Cerebellar cortex (tissue), 1 donor: ENCODE results near the gene NRXN3.

Source experiments
- DNase-seq: peaks from one replicate; pipeline ENCODE4 v3.0.0-alpha.2; 2015; ENCODE audit warnings: low spot score

Gene NRXN3

DNA sequence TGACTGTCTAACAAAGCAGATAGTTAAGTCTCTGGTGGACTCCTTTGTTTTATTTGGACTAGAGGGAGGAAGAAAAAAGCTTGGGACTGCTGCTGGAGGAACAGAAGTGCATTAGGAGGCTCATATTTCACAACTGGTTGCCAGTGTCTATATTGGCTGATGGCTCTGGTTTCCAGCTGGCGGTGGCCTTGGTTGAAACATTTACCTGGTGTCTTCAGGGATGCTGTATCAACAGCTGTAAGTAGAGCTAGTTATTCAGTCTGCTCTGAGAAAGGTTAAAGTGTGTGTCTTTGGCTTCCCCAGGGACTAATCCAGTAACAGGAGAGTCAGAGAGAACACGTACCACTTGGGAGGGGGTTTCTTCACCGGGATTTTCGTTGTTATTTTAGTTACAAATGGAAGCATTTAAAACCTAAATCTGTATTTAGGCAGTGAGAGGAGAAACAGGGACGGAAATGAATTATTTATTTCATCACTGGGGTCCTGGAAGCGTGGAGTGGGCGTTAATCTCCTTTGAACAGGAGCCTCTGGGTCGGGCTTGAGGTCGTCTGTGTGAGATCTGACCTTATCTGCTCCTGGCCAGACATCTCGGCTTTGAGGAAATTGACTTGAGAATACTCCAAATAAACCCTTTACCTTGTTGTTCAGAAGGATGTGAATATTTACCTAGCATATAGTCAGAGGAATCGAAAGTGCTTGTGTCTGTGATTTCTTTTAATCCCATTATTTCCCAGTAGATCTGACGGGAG, 149.9 kb downstream of the NRXN3 start:
- DNase-seq: no peak

DNA sequence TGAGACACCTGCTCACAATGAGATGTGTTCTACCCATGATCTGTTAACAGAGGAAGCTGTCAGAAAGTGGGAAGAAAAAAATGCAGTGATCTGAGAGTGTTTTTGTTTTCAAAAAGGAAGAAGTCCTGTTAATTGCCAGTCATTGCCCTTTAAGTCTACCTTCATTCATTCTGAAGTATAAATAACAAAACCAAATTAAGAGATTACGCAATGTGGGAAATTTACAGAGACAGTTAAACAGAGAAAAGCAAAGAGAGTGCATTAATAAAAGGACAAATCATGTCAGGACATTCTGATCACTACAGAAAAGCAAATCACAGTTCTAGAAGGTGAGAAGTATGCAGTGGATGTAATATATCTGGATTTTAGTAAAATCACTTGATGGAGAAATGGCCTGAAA, 154.2 kb downstream of the NRXN3 start:
- no peak for DNase-seq

- no peak for DNase-seq
These were observed 155.7 kb downstream of the NRXN3 start for GRCh38 chr14:78325911-78326310.

GRCh38 chr14:78327426-78328221, 157.5 kb downstream of the NRXN3 start:
- no peak for DNase-seq

DNA sequence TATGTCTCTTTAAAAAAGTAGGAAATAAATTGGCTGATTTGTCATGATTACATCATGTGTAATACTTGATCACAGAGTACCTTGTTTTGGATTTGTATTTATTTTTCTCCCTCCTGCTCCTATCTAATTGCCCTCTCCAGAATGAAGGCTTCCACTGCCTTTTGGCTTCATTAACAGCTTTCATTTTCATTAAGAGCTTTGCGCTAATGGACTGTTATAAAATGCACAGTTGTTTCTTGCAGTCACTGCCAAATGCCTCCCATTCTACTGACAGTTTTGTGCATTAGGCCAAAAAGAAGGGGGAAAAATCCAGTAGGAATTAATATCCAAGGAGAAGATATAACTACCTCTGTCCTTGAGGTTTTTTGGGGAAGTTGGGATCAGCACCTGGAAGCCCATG, 159.2 kb downstream of the NRXN3 start:
- no peak for DNase-seq

GRCh38 chr14:78335531-78335930, 165.4 kb downstream of the NRXN3 start:
- DNase-seq: no peak

GRCh38 chr14:78340250-78340649, 170.1 kb downstream of the NRXN3 start:
- no peak for DNase-seq

- no peak for DNase-seq
These were observed 171.7 kb downstream of the NRXN3 start for GRCh38 chr14:78341827-78342389.

DNA sequence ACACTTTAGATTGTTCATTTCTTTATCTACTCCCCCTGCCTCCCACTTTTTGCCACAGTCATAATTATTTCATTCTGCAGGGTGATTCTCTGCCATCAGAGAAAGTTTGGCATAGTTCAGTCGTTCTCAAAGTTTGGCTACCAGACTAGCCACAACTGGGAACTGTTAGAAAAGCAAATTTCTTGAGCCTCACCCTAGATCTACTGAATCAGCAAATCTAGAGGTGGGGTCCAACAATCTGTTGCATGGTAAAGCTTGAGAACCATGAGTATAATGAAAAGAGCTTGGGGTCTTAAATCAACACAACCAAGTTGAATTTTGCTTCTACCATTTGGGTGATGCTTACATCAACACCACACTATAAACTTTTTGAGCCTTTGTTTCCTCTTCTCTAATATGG, 172.7 kb downstream of the NRXN3 start:
- DNase-seq: no peak

DNA sequence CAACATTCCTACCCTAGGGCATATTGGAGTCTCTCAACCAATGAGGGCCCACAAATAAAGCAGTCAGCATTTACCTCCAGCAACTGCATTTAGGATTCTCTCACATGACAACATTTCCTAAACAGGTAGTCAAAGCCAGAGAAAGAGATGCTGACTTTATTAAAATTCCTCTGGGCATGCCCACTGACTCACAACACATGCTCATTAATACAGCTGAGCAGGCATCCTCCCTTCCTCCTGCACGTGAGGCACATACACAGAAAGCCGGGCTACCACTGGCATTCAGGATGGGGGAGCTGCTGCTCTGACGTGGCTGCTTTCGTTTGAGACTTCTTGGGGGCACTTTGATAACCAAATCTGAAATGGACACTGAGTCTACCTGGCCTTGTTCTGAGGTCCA, 174.1 kb downstream of the NRXN3 start:
- no peak for DNase-seq

GRCh38 chr14:78345131-78345744, 175.1 kb downstream of the NRXN3 start:
- no peak for DNase-seq

DNA sequence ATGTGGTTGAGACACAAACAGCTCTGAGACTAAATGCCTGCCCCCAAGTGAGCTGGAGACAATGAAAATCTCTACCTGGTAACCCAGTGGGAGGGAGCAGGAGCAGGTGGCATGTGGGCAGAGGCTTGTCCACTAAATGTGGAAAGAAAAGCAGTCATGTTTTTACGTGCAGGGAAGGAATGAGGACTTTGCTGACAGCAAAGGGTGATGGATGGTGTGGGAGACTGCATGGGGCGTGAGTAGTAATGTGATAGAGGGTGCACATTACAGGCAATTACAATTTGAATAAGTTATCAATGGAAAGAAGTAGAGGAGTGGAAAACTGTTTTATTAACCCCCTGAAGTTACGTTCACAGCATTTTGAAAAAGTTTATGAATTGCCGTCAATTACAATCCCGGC, 176.6 kb downstream of the NRXN3 start:
- DNase-seq: no peak

GRCh38 chr14:78355109-78355508, 184.9 kb downstream of the NRXN3 start:
- no peak for DNase-seq

DNA sequence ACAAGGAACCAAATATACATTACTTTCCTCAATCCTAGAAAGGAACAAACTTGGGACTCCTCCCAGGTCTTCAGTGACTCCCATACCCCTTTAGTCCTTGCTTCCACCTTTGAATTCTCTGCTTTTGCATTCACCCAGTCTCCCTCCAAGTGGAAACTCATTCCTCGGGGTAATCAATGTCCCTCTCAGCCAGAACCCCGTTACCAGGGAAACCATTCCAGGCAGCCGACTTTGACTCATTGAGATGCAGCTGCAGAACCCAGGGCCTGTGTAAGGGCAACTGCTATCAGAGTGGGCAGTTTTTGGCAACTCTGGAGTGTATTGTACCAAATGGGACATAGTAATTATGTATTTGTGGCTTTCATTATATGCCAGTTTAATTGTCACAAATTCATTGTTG, 186.2 kb downstream of the NRXN3 start:
- no peak for DNase-seq

DNA sequence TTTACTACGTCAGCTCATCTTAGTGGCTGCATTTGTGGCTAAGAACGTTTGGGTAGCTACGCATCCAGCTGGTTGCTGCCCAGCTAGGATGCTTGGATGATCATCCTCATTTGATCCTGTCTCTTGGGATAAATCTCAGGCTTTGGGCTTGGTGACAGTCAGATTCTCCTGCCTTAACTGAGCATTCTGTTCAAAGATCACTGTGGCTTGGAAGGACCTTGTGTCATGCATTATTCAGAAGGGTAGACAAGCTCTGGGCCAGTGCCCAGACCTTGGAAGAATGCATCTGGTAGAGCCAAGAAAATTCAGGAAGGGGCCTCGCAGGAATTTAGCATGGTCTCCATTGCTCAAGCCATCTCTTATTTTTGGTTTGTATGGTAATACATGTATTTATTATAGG, 188.4 kb downstream of the NRXN3 start:
- peak; percentile 8 for DNase-seq

DNA sequence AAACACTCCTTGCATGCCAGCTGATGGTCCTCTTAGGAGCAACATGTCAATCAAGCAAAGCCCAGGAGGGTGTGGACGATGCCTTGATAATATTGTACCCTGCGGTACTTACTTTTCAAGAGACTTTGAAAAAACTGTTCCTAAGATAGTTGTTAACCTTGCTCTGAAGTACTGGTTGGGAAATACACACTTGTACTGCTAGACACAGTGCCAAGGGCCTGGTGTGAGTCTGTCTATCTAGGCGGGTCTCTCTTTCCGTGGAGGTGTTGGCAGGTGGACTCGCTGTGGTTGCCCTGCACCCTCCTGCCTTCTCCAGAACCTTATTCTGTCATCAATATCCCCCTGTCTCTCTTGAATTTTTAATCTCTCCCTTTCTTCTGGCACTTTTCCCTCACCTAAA, 189.4 kb downstream of the NRXN3 start:
- DNase-seq: no peak

GRCh38 chr14:78363008-78363407, 192.8 kb downstream of the NRXN3 start:
- DNase-seq: no peak

GRCh38 chr14:78367355-78367754, 197.2 kb downstream of the NRXN3 start:
- DNase-seq: no peak

GRCh38 chr14:78383060-78383459, 212.9 kb downstream of the NRXN3 start:
- no peak for DNase-seq

DNA sequence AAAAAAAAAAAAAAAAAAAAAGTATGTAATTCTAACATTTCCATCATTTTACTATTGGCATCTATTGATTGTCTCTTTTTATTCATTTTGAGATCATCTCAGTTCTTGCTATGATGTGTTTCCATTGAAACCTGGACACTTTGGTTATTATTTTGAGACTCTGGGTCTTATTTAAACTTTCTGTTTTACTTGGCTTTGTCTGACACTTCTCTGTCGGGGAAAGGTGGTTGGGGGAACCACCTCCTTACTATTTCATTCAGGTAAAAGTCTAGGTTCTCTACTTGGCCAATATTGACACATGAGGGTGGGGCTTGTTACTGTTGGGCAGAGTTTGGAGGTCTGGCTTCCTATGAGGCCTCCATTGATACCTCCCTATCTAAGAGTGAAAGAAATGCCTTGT, 228.0 kb downstream of the NRXN3 start:
- DNase-seq: no peak

- DNase-seq: no peak
These were observed 229.2 kb downstream of the NRXN3 start for GRCh38 chr14:78399316-78399889.

DNA sequence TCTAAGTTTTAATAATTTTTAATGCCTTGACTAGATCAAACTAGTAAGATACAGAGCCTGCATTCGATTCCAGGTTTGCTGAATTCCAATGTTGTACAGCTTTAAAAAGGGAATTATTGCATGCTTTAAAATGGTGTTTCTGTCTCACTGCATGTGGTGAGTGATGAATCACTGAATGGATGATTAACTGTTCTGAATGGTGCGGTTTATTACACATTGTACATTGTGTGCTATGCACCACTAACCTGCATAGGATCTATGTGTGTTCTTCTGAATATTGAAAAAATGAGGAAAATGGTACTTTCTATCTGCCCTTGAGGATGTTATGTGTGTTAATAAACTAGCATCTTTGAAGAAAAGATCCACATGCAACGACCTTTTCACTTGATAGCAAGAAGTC, 231.7 kb downstream of the NRXN3 start:
- DNase-seq: no peak
